OCI-LY3 (cell line): ENCODE data around the gene TACSTD2.

ENCODE experiments used
- CTCF ChIP-seq: fragments of 200-600, 300-600 bp; sonication (generic); IDR thresholded peaks from 2 replicates; pipeline ENCODE4 v1.5.1; 2014; ENCODE audit warnings: antibody characterized with exemption, low read length, low read depth
- EZH2phosphoT487 ChIP-seq: fragments of 200-600 bp; shearing (Covaris generic); IDR thresholded peaks from 2 replicates; pipeline ENCODE4 v1.6.1; 2018; ENCODE audit warnings: antibody characterized with exemption, mixed run types, low read depth

- TF ChIP-seq CTCF = no peak
- TF ChIP-seq EZH2phosphoT487 = no peak
Measured at GRCh38 chr1:58620926-58621325, 43.9 kb upstream of the TACSTD2 start.
